IPS DF 4.7 (cell line): ENCODE measurements around the gene TOP3A.

Experiments
- DNase-seq: peaks from one replicate; pipeline ENCODE4 v3.0.0-alpha.2; 2013; ENCODE audit warnings: low spot score; ENCODE audit errors: extremely low read depth

Gene TOP3A

GRCh38 chr17:18253947-18254821, 60.6 kb downstream of the TOP3A start:
- no peak for DNase-seq

DNA sequence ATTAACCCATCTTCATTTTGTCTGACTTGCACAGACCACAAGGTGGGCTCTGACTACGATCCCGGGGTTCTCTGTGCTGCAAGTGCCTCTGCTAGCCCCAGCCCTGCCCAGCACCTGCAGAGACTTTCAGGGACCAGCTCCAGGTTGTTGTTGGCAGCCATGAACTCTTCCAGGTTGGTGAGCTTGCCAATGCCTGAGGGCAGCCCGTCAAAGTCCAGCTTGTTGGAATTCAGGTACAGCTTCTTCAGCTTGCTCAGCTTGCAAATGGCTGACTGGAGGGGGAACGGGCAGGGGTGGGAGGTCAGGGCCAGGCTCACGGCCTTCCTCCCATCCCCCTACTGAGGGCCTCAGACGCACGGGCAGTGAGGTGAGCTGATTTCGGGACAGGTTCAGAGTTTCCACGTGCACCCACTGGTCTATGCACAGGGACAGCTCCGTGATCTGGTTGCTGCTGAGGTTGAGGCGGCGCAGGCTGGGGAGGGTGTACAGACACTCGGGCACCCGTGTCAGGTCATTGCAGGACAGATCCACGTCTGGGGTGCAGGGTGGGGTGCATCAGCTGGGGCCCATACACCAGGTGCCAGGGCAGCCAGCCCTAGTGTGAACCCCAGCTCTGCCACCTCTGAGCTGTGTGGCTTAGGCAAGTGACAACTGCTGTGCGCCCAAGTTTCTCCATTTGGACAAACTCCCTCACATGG, 61.5 kb downstream of the TOP3A start:
- no peak for DNase-seq

GRCh38 chr17:18252160-18252559, 62.6 kb downstream of the TOP3A start:
- DNase-seq = no peak

DNA sequence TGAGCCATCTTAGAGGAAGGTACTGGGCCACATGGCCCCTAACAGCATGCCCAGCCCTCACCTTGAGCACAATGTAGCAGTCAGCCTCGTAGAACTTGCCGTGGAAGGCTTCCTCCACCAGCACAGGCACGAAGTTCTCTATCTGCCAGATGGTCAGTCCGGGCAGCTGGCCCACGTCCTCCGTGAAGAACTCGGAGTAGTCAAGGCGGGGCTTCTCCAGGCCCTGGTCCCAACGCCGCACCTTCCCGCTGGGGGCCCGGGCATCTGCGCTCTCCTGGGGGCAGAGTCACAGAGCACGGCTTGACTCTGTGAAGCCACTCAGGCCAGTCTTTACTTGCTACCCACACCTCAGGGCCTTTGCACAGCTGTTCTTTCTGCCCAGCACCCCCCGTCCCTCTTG, 63.6 kb downstream of the TOP3A start:
- DNase-seq = no peak

DNA sequence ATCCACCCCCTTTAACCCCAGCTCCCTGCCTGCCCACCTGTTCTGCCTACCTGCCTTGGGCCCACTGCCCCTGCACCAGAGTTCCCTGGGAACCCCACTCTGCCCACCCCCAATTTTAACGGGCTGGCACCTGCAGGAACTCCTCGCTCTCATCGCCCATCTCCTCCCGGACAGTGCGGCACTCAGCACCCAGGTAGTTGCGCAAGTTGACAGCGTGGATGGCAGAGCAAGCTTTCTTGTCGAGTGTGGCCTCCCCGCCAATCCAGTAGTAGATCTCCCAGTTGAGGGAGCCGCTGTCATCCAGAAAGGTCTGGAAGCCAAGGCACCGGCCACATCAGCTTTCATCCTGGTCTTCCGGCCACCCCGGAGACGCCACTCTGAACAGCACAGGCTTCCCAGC, 64.1 kb downstream of the TOP3A start:
- no peak for DNase-seq

DNA sequence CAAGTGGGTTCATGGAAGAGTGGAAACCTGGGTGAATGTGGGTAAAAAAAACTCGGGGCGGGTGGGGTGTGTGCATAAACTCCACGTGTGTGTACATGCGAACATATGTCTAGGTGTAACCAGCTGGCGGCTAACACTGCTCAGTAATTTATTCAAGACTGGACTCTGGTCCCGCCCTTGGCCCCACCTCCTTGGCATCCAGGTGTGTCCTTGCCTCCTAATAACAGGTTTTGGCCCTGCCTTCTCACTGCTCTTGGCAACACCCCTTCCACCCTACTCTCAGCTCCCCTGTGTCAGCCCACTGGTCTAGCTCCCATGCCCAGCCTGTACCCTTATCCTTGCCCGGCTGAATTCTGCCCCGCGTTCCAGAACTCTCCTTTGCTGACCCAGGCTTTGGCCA, 64.5 kb downstream of the TOP3A start:
- no peak for DNase-seq

GRCh38 chr17:18248811-18249210, 66.0 kb downstream of the TOP3A start:
- DNase-seq = no peak

GRCh38 chr17:18248300-18248731, 66.5 kb downstream of the TOP3A start:
- DNase-seq = no peak

DNA sequence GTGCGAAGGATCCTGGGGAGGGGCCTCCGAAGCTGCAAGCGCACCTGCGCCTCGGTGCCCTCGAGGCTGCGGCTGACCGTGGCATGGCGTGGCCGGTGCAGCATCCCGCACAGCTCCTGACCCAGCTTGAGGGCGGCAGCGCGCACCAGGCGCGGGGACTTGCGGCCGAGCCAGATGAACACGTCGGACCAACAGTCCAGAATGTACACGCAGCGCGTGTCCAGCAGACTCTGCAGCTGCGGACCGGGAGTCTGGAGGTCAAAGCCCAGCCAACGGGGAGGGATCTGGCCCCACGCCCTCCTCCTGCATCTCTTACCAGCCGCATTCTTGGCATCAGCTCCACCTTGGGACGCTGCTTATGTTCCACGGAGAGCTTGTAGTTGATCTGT, 67.2 kb downstream of the TOP3A start:
- DNase-seq = no peak

DNA sequence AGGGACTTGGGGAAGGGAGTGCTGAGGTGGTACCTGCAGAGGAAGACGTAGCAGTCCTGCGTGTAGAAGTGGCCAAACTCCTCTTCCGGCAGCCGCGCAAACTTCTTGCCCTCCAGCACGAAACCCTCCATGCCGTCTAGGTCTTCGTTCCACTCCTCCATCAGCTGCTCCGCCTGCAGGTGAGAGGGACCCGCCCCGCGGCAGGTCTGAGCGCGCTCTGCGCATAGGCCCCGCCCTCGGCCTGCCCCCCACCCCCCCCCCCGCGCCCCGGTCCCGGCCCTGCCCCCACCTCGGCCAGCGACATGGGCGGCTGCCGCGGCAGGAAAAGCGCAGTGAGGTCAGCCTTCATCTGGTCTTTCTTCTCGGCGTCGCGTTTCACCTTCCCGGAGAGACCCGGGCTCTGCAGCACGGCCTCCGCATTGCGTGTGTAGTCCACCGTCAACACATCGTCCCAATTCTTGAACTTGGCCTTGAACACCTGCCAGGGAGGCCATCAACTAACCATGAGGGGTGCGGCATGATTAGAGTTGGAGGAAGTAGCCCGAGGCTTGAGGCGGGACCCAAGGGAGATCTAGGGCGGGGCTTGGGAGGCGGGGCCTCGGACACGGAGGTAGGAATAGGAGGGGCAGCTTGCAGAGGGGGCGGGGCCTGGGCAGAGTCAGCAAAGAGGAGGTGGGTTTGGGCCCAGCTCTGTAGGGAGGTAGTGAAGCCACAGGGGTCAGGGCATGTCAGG, 67.7 kb downstream of the TOP3A start:
- no peak for DNase-seq

GRCh38 chr17:18246109-18246725, 68.6 kb downstream of the TOP3A start:
- no peak for DNase-seq

GRCh38 chr17:18245038-18245776, 69.6 kb downstream of the TOP3A start:
- no peak for DNase-seq

GRCh38 chr17:18241229-18241871, 73.4 kb downstream of the TOP3A start:
- no peak for DNase-seq

DNA sequence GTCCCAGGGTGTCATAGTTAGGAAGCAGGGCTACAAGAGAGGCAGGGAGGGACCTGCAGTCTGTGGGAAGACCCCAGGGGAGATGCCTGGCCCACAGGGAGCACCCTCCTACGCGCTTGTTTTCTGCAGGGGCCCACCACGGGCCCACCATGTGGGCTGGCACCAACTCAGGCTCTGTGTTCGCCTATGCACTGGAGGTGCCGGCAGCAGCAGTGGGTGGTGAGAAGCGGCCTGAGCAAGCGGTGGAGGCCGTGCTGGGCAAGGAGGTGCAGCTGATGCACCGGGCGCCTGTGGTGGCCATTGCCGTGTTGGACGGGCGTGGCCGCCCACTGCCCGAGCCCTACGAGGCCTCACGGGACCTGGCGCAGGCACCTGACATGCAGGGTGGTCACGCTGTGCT, 74.3 kb downstream of the TOP3A start:
- DNase-seq = no peak

DNA sequence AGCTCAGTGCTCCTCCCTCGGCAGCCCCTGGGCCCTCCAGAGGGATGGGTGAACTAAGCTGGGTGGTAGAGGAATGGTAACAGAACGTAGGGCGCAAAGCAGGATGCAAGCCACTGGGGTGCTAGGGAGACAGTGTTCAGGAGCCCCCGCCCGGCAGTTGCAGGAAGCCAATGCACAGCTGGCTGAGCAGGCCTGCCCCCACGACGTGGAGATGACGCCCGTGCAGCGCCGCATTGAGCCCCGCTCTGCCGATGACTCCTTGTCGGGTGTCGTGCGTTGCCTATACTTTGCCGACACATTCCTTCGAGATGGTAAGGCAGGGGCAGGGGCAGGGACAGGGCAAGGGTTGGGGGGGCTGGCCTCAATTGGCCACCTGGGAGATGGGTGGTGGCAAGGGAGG, 76.5 kb downstream of the TOP3A start:
- DNase-seq = no peak

GRCh38 chr17:18237461-18237860, 77.3 kb downstream of the TOP3A start:
- DNase-seq = no peak

GRCh38 chr17:18236494-18236893, 78.3 kb downstream of the TOP3A start:
- no peak for DNase-seq

DNA sequence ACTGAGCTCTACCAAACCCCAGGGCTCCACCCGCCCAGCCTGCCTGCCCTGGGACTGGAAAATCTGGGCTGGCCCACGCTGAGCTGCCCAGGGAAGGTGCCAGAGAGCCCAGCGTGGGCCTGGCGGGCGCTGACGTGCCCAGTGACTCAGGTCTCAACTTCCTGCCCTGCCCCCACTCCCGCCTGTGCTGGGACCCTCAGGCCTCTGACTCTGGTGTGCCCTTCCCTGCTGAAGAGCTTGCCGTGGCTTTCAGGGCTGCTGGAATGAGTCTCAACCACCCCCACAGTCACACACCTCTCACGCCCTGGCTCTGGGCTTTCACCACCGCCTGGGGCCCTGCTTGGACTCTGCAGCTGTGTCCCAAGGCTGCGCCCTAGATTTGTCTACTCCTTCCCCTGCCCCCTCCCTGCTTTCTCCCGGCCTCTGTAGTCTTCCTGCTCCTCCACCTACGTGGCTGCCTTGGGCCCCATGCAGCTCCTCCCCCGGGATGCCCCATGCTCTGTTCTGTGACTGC, 79.0 kb downstream of the TOP3A start:
- DNase-seq = no peak

- no peak for DNase-seq
Measured at GRCh38 chr17:18234853-18235380, 79.9 kb downstream of the TOP3A start.
